Smooth muscle cell (in vitro differentiated cells): ENCODE results near the gene NRXN2. TPM values are rescaled to one million over a fixed set of nuclear protein-coding genes. Genes with fewer than 3 reads are reported as not detected.

Experiments
- DNase-seq: peaks from one replicate; lab custom pipeline; 2025; ENCODE audit not compliant: unreplicated experiment; lab: John Stamatoyannopoulos, UW
- H2AFZ ChIP-seq: fragments of 200-600 bp; sonication (generic); 2 replicates; pipeline ENCODE4 v1.6.0; 2016; ENCODE audit warnings: antibody characterized with exemption, low read depth, mild to moderate bottlenecking
- H3F3A ChIP-seq: fragments of 200-600 bp; sonication (generic); 2 replicates; pipeline ENCODE4 v1.6.0; 2017; ENCODE audit warnings: antibody characterized with exemption, low read depth
- H3K27ac ChIP-seq: fragments of 200-600 bp; sonication (generic); 2 replicates; pipeline ENCODE4 v1.5.1; 2016; ENCODE audit warnings: low read depth, mild to moderate bottlenecking
- H3K27me3 ChIP-seq: fragments of 200-600 bp; sonication (generic); 2 replicates; pipeline ENCODE4 v1.6.1; 2016; ENCODE audit warnings: low read depth, mild to moderate bottlenecking
- H3K36me3 ChIP-seq: fragments of 200-600 bp; sonication (generic); 2 replicates; pipeline ENCODE4 v1.5.1; 2016; ENCODE audit warnings: low read depth
- H3K4me1 ChIP-seq: fragments of 200-600 bp; sonication (generic); 2 replicates; pipeline ENCODE4 v1.5.1; 2016; ENCODE audit warnings: low read depth
- H3K4me2 ChIP-seq: fragments of 200-600 bp; sonication (generic); 2 replicates; pipeline ENCODE4 v1.6.0; 2016; ENCODE audit warnings: mild to moderate bottlenecking
- H3K4me3 ChIP-seq: fragments of 200-600 bp; sonication (generic); 2 replicates; pipeline ENCODE4 v1.5.1; 2016; ENCODE audit warnings: mild to moderate bottlenecking
- H3K79me2 ChIP-seq: fragments of 200-600 bp; sonication (generic); 2 replicates; pipeline ENCODE4 v1.6.0; 2016; ENCODE audit warnings: low read depth, mild to moderate bottlenecking
- H3K9ac ChIP-seq: fragments of 200-600 bp; sonication (generic); 2 replicates; pipeline ENCODE4 v1.6.0; 2016; ENCODE audit warnings: low read depth
- H3K9me3 ChIP-seq: fragments of 200-600 bp; sonication (generic); replicated peaks from 2 replicates; pipeline ENCODE4 v1.5.1; 2016; ENCODE audit warnings: low read depth
- H4K20me1 ChIP-seq: fragments of 200-600 bp; sonication (generic); 2 replicates; pipeline ENCODE4 v1.6.0; 2016; ENCODE audit warnings: low read depth
- WGBS: methylation state at CpG from one replicate; pipeline ENCODE4 v1.1.7; 2016; ENCODE audit warnings: low lambda C conversion rate; 5-methylcytosine and 5-hydroxymethylcytosine counted together
- polyA plus RNA-seq: library from polyadenylated mRNA; unstranded; fragments of >200 nt; fragmentation: Nextera tagmentation; extraction: Ambion mirVana; gene quantifications from 2 replicates; pipeline ENCODE4 v1.2.1, GENCODE V29; 2016
- total RNA-seq: library from RNA; depleted of rRNA; stranded (reverse); fragments of >200 nt; gene quantifications from 2 replicates; pipeline ENCODE4 v1.2.3, GENCODE V29; 2014
- TF ChIP-seq, protein P1 (sequence below): fragments of 200-600 bp; sonication (generic); IDR thresholded peaks from 2 replicates; pipeline ENCODE4 v1.5.1; 2017; ENCODE audit warnings: borderline replicate concordance, mild to moderate bottlenecking, antibody characterized with exemption; ENCODE audit not compliant: insufficient read depth, poor library complexity, severe bottlenecking

NRXN2 gene
- total and polyA plus RNA-seq, 2 experiments from 2014 or later, result 1.4 to 1.7 TPM

DNA sequence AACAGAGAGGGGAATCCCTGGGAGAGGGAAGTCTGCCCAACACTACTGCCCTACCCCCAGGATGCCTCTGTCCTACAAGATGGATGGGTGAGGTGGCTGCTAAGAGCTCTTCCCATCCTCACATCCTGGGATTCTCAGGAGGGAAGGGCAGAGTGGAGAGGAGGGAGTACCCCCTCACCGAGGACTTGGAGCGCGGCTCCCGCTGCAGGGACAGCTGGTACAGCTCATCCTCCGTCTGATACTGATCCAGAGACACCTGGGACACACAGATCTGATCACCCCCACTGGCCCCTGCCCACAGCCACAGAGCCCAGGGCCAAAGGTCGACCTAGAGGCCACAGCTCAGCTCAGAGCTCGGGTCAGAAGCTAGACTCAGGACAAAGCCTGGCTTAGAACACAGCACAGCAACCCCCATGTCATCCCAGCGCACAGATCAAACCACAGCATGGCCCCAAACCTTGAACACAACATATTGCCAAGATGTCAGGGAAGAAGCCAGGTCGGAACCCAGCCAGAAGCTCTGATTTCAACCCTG lies 12.8 kb upstream of the NRXN2 start:
- Histone ChIP-seq H3F3A (no peaks in the 10 kb centered on the region), H3K79me2 (no peaks in the 10 kb centered on the region), H4K20me1 (no peaks in the 10 kb centered on the region), H3K4me2 (no peak overlapping the region), H3K9me3 (no peaks in the 10 kb centered on the region), H3K9ac (no peak overlapping the region), H3K4me3 (no peak overlapping the region), H3K36me3 (no peaks in the 10 kb centered on the region), H3K4me1 (no peaks in the 10 kb centered on the region), H3K27me3 (peaks cover 7% of the 10 kb centered on the region), H2AFZ (no peak overlapping the region), H3K27ac (no peak overlapping the region)
- TF ChIP-seq, protein P1, sequence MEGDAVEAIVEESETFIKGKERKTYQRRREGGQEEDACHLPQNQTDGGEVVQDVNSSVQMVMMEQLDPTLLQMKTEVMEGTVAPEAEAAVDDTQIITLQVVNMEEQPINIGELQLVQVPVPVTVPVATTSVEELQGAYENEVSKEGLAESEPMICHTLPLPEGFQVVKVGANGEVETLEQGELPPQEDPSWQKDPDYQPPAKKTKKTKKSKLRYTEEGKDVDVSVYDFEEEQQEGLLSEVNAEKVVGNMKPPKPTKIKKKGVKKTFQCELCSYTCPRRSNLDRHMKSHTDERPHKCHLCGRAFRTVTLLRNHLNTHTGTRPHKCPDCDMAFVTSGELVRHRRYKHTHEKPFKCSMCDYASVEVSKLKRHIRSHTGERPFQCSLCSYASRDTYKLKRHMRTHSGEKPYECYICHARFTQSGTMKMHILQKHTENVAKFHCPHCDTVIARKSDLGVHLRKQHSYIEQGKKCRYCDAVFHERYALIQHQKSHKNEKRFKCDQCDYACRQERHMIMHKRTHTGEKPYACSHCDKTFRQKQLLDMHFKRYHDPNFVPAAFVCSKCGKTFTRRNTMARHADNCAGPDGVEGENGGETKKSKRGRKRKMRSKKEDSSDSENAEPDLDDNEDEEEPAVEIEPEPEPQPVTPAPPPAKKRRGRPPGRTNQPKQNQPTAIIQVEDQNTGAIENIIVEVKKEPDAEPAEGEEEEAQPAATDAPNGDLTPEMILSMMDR, result no peak
- DNase-seq, result no peak
- WGBS, result 93% methylated on average over 9 of the region's 9 CpGs

DNA sequence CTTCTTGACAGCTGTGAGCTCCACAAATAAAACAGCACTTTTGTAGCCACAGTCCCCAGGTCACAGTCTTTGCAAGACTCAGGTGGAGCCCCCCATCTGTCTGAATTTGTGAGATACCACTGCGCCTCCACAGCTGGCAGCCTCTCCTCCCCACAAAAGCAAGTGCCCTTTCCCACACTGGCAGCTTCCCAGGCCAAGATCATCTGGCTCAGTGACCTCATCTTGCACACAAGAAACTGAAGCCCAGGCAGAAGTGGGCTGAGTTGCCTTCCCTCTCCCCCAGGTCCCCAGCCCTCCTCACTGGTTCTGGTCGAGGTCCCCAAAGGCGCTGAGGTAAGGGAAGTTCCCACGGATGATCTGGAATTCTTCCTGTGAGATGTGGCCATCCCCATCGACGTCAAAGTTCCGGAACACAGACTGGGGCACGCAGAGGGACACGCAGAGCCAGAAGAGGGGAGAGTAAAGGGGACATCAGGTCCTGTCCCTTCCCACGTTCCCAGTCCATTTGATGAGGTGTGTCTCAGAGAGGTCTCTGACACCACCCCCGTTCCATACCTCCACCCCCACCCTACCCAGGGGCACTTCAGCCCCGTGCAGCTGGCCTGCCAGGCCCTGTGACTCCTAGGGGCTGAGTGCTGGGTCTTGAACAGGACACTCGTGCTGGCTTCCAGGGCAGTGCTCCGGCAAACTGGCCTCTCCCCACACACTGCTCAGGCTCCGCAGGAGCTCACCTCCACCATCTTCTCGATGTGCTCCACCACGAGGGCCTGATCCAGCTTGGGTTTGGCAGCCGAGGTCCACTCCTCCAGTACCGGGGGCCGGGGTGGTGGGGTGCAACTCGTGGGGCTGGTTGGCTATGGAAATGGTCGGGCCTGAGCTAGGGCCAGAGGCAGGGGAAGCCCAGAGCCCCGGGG lies 12.1 kb upstream of the NRXN2 start:
- H3K4me1 ChIP-seq, result no peaks in the 10 kb centered on the region
- 88% methylated on average over 23 of the region's 23 CpGs for WGBS
- no peaks in the 10 kb centered on the region for H4K20me1 ChIP-seq
- TF ChIP-seq, protein P1, result no peak
- no peaks in the 10 kb centered on the region for H3K27me3 ChIP-seq
- H3K9me3 ChIP-seq, result no peaks in the 10 kb centered on the region
- H3K4me3 ChIP-seq, result no peak overlapping the region
- H3K4me2 ChIP-seq, result no peak overlapping the region
- H3K79me2 ChIP-seq, result no peaks in the 10 kb centered on the region
- no peak overlapping the region for H3K9ac ChIP-seq
- H3K36me3 ChIP-seq, result no peaks in the 10 kb centered on the region
- no peak overlapping the region for H2AFZ ChIP-seq
- no peaks in the 10 kb centered on the region for H3F3A ChIP-seq
- H3K27ac ChIP-seq, result no peak overlapping the region
- DNase-seq, result no peak

DNA sequence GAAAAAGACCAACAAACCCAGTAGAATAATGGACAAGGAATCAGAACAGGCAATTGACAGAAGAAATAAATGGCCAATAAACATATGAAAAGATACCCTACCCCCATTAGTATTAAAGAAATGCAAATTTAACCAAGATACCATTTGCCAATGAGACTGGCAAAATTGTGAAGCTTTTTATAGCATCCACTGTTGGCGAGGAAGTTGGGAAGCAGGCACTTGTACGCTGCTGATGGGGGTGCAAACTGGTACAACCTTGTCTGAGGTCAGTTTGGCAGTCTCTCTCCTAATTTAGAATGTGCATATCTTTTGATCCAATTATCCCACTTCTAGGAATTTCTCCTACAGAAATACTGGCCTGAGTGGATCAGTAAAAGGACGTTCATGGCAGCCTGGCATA lies 8.6 kb upstream of the NRXN2 start:
- Histone ChIP-seq H2AFZ (no peak overlapping the region), H3K36me3 (no peaks in the 10 kb centered on the region), H3K9ac (no peak overlapping the region), H3K79me2 (no peaks in the 10 kb centered on the region), H3K27me3 (no peaks in the 10 kb centered on the region), H4K20me1 (no peaks in the 10 kb centered on the region), H3K4me2 (no peak overlapping the region), H3F3A (no peaks in the 10 kb centered on the region), H3K4me1 (no peaks in the 10 kb centered on the region), H3K4me3 (no peak overlapping the region), H3K9me3 (no peaks in the 10 kb centered on the region), H3K27ac (no peak overlapping the region)
- DNase-seq, result no peak
- TF ChIP-seq, protein P1, result no peak
- 97% methylated on average over 3 of the region's 3 CpGs for WGBS
